GM19468 (cell line): ENCODE results near the gene PDZD11.
"Not testable (repeated sequence)": the region's sequence is repeated elsewhere in the genome, so short reads cannot be mapped to it uniquely, and the experiment has no call there.

Source experiments
- ATAC-seq: cut with Tn5 transposase; IDR thresholded peaks from one replicate; pipeline ENCODE4 v1.9.1; 2021; ENCODE audit warnings: mild to moderate bottlenecking, moderate library complexity, moderate number of reproducible peaks; ENCODE audit not compliant: unreplicated experiment; ENCODE audit errors: extremely low read depth

The PDZD11 gene

DNA sequence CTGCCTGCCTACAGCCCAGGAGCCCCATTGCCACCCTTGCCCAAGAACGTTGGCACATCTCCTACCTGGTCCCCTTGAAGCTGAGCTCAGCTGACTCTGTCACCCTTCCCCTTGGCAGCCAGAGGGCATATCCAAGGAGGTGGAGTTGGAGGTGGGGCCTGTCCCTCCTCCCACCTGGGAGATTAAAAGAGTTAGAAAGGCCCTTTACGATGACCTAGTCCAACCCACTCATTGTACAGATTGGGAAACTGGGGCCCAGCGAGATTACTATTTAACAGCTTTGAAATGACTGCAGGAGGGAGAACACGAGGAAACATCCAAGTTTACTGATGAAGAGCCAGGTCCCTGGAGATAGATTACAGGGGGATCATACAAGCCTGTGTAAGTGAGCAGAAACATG, 29.6 kb downstream of the PDZD11 start, which contains the start of gene P2RY4:
Gene P2RY4 (minus strand): TSS at position 101 of the 400 bp plus-strand sequence. CDS start 580 bp downstream, outside the sequence.
- ATAC-seq, result no peak

DNA sequence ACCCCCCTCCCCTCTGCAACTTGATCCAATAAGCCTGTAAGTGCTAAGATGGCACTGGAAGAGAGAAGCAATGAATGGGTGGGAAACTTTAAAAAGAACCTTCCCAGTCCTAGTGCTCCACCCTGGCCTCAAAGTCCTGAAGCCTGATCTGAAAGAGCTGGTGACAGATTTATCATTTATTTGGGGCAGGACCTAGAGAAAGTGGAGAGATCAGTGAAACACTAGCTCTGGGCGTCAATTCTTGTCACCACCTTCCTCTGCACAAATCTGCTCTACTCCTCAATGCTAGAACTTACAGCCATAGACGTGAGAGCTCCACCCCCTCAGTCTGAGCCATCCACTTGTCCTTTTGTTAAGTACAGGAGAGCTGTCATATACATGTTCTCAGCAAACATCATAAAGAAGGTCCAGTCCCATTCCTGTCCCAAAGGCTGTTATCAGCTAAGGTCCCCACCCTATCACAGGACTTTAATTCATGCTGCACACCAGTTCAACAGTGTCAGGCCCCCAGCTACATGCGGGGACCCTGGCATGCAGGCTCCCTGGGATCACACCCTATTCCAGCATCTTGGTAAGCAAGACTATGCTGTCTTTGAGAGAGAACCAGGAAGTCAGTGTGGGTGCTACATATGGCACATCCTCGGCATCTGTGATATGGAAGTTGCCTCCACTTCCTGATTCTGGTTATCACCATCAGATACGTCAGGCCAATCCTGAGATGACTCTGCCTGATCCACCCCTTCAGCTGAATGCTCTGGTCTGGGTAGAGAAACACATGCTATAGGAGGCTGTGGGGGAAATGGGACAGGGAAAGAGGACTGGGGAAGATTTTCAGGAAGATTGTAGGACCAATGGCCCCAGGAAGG, 32.1 kb downstream of the PDZD11 start:
- ATAC-seq, result no peak

DNA sequence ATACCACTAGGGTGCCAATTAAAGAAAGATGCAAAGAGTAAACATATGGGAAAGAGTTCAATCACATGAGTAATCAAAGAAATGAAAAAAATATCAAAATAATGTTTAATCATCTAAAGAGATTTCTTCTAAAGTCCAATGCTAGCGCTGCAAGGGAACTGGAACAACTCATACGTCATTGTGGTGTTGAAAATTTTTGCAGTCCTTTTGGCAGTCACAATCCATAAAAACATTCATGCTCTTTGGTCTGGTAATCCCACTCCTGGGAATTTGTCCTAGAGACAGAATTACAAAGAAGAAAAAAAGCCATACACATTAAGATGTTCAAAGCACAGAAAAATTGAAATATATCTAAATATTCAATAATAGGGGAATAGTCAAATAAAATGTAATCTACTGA, 34.3 kb downstream of the PDZD11 start:
- ATAC-seq, result no peak

DNA sequence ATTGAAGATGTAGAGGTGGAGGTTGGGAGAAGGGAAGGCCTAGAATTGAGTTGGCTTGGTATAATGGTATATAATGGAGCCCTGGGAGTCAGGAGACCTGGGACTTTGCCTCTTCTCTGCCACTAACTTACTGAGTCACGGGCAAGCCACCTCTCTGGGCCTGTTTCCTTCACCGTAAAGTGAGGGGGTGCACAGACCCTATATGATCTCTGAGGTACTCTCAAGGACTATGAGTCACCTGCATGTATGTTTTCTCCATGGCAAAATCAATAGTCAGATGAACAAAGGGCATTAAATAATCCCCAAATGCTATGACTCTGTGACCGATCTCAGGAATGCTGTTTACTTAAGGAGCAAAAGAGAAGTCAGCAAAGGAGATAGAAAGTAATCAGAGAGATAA, 34.8 kb downstream of the PDZD11 start:
- ATAC-seq, result no peak

DNA sequence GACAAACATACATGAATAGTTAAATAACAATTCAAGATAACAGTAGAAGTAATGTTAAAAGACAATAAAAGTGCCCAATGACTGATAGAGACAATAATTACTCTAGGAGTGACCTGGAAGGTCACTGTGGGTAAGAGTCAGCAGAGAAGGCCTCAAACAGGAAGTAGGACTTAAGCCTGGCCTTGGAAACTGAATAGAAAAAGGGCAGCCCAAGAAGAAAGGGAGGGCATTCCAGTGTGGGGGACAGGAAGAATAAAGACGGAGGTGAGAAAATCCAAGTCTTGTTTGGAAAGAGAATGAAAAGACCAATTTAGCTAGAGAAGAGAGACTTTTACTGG, 35.7 kb downstream of the PDZD11 start:
- ATAC-seq, result no peak

DNA sequence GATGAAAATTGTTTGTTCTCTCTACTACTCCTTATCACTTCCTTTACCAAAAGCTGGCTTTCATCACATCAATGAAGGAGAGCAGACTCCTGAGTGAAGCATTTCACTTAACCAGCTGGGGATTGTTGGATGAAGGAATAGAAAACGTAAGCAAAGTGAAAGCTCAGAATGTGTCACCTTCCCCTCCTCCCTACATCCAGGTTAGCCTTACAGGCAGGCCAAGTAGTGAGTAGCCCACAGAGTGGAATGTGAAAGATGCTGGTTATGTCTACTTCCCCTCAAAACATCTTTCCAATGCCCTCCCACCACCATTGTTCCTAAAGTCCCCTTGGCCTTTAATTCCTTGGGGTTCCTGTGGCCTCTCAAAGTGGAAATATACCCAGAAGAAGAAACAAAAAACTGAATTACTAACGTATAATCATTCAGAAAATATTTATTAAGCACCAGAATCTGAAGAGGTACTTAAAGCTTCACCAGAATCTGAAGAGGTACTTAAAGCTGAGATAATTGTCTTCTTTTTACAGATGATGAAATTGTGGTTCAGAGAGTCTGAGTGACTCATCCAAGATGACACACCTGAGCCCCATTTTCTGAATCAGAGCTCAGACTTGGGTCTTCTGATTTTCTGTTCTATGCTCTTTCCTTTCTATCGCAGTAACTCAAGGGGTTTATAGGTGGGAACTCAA, 36.2 kb downstream of the PDZD11 start:
- no peak for ATAC-seq

DNA sequence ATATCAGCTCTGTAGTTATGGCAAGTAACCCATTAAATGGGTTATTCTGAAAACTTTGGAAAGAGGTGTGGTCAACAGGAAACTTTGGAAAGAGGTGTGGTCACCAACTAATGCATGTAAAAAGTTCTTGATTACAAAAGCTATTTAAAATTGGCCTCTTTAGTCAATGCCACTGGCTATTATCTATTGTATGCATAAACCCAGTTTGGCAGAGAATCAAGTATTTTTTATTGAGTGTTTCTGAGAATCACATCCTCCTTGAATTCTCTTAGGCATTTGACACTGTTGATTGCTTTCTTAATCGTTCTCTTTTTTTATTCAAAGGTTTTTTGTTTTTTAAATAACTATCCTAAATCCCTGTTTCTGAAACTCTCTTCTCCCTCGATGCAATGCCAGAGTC, 37.2 kb downstream of the PDZD11 start:
- no peak for ATAC-seq

DNA sequence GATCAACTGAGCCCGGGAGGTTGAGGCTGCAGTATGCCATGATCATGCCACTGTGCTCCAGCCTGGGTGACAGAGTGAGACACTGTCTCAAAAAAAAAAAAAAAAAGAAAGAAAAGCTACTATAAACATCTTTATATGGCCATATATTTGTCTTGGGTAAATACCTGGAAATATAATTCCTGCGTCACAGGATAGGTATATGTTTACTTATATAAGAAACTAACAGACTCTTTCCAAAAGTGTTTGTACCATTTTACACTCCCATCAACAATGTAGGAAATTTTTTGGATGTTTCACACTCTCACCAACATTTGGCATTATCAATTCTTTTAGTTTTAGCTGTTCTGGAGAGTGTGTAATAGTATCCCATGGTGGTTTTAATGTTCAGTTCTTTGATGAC, 42.5 kb downstream of the PDZD11 start:
- no peak for ATAC-seq

DNA sequence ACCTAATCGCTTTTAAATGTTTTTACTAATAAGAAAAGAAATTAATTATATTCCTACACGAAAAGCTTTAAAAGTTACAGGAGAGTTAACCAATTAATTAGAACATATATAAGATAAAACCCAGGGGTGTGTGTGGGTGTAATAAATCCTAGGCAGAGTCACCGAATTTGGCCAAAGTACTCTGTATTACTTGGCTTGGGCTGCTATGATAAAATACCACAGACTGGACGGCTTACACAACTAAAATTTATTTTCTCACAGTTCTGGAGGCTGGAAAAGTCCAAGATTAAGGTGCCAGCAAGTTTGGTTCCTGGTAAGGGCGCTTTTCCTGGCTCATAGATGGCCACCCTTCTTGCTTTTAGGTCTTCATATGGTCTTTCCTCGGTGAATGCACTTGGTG, 44.8 kb downstream of the PDZD11 start:
- ATAC-seq, result no peak

DNA sequence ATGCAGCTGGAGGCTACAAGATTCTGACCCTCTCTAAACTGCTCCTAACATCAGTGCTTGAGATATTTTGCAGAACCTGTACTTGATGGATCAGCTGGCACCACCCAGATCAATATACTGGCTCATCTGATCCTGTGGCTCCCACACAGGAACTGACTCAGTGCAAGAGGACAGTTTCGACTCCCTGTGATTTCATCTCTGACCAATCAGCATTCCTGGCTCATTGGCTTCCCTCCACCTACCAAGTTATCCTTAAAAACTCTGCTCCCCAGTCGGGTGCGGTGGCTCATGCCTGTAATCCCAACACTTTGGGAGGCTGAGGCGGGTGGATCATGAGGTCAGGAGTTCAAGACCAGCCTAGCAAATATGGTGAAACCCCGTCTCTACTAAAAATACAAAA, 46.1 kb downstream of the PDZD11 start:
- not testable (repeated sequence) for ATAC-seq

DNA sequence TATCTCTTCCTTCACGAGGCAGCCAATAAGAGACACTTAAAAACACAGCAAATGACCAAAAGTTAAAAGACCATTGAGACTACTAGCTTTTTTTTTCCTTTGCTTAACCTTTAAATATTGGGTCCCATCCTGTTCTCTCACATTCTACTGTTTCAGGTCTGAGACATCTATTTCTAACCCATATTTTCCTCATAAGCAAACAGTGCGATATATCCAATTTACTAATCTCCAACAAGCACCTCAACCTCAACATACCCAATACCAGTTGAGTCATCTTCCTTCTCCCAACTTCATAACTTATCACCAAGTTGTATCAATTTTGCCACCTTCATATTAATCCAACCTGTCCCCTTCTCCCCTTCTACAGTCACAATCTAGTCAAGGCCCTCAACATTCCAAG, 48.2 kb downstream of the PDZD11 start:
- no peak for ATAC-seq

DNA sequence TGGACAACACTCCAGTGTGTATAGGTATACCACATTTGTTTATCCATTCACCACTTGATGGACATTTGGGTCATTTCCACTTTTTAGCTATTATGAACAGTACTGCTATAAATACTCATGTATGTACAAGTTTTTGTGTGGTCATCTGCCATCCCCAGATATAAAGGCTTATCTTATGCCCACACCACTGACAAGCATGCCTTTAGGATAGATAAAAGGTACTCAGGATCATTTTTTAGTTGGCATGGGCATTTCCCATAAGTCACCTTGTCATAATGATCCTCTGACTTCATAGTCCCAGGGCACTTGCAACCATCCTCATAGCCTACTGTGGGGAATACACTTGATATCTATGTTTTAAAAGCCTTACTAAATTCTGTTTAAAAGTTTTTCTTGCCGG, 49.0 kb downstream of the PDZD11 start:
- ATAC-seq, result no peak
